ENCODE data around the gene LDLRAD4.

DNA sequence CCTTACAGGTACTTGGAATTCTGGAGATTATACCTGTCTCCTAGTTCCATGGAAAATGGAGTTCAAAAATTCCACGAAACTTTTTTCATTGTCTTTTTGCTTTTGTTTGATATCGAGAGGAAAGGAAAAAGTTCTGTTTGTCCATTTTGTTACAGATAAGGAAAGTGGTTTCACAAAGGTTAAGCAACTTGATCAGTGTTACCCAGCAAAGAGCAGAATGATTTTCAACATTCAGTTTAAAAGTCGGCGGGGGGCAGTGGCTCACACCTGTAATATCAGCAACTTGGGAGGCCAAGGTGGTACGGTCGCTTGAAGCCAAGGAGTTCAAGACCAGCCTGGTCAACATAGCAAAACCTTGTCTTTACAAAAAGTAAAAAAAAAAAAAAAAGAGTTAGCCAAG lies 118.8 kb downstream of the LDLRAD4 start:
- TF ChIP-seq, protein P1, sequence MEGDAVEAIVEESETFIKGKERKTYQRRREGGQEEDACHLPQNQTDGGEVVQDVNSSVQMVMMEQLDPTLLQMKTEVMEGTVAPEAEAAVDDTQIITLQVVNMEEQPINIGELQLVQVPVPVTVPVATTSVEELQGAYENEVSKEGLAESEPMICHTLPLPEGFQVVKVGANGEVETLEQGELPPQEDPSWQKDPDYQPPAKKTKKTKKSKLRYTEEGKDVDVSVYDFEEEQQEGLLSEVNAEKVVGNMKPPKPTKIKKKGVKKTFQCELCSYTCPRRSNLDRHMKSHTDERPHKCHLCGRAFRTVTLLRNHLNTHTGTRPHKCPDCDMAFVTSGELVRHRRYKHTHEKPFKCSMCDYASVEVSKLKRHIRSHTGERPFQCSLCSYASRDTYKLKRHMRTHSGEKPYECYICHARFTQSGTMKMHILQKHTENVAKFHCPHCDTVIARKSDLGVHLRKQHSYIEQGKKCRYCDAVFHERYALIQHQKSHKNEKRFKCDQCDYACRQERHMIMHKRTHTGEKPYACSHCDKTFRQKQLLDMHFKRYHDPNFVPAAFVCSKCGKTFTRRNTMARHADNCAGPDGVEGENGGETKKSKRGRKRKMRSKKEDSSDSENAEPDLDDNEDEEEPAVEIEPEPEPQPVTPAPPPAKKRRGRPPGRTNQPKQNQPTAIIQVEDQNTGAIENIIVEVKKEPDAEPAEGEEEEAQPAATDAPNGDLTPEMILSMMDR (conservative IDR thresholded peaks at IDR 0.05; ENCODE audit: low read depth, low read length): no peak
- TF ChIP-seq EZH2phosphoT487 (IDR thresholded peaks at IDR 0.05; ENCODE audit: borderline replicate concordance, low read length): no peak
- no peak for TF ChIP-seq EZH2 (IDR thresholded peaks at IDR 0.05; ENCODE audit: low read length, unreplicated experiment)
